Measurements from ENCODE around the gene FAF1.

DNA sequence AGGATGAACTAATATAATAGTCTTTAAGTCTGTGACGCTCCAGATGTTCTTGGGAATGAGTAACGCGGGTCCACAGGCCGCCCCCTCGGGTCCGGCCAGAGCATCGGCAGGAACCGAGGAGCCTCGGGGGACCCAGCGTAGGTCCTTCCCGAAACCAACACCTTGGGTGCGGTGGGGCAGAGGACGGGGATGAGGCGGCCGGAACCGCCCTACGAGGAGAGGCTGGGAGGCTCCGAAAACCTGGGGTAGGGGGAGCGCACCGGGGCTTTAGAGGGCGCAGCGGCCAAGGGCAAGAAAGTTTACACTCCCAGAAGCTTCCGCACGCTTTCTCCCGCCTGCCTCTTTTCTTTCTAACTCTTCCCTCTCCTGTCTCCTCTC, 543.9 kb downstream of the FAF1 start:
- TF ChIP-seq, protein P1, sequence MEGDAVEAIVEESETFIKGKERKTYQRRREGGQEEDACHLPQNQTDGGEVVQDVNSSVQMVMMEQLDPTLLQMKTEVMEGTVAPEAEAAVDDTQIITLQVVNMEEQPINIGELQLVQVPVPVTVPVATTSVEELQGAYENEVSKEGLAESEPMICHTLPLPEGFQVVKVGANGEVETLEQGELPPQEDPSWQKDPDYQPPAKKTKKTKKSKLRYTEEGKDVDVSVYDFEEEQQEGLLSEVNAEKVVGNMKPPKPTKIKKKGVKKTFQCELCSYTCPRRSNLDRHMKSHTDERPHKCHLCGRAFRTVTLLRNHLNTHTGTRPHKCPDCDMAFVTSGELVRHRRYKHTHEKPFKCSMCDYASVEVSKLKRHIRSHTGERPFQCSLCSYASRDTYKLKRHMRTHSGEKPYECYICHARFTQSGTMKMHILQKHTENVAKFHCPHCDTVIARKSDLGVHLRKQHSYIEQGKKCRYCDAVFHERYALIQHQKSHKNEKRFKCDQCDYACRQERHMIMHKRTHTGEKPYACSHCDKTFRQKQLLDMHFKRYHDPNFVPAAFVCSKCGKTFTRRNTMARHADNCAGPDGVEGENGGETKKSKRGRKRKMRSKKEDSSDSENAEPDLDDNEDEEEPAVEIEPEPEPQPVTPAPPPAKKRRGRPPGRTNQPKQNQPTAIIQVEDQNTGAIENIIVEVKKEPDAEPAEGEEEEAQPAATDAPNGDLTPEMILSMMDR (IDR thresholded peaks at IDR 0.05): no peak
- TF ChIP-seq POLR2AphosphoS5 (IDR thresholded peaks at IDR 0.05) (no peak), EP300 (IDR thresholded peaks at IDR 0.05) (no peak)
